ENCODE results near the gene RHOBTB3.

Gene RHOBTB3

GRCh38 chr5:95730730-95731570, at the start of gene RHOBTB3:
Gene RHOBTB3, plus strand, starts transcription at chr5:95731336. Its CDS starts 347 bp downstream, at chr5:95731683.
- peak; percentile 86 for DNase-seq (ENCODE audit: extremely low read depth, low read depth)
- no peak; the same call in 1 of the 2 replicates for TF ChIP-seq CTCF (IDR thresholded peaks at IDR 0.05; ENCODE audit: low read depth, low read length)

- no peak for DNase-seq (ENCODE audit: extremely low read depth, low read depth)
These were observed 48.2 kb upstream of the RHOBTB3 start, which contains the start of gene SPATA9 for GRCh38 chr5:95682891-95683290. Gene SPATA9, minus strand, starts transcription at chr5:95682991. Its CDS starts 137 bp downstream, at chr5:95682854.

GRCh38 chr5:95684361-95684760, 46.8 kb upstream of the RHOBTB3 start:
- TF ChIP-seq CTCF (IDR thresholded peaks at IDR 0.05; ENCODE audit: low read depth, low read length), result no peak

More at GRCh38 chr5:95682891-95683290, 48.2 kb upstream of the RHOBTB3 start, which contains the start of gene SPATA9:
- no peak for TF ChIP-seq CTCF (IDR thresholded peaks at IDR 0.05; ENCODE audit: low read depth, low read length)

GRCh38 chr5:95686651-95687050, 44.5 kb upstream of the RHOBTB3 start:
- no peak for TF ChIP-seq CTCF (IDR thresholded peaks at IDR 0.05; ENCODE audit: low read depth, low read length)
- no peak for DNase-seq (ENCODE audit: extremely low read depth, low read depth)

More at GRCh38 chr5:95684361-95684760, 46.8 kb upstream of the RHOBTB3 start:
- no peak for DNase-seq (ENCODE audit: extremely low read depth, low read depth)

GRCh38 chr5:95689680-95690079, 41.5 kb upstream of the RHOBTB3 start:
- TF ChIP-seq CTCF (IDR thresholded peaks at IDR 0.05; ENCODE audit: low read depth, low read length), result no peak
- no peak for DNase-seq (ENCODE audit: extremely low read depth, low read depth)

- no peak for DNase-seq (ENCODE audit: extremely low read depth, low read depth)
- no peak for TF ChIP-seq CTCF (IDR thresholded peaks at IDR 0.05; ENCODE audit: low read depth, low read length)
These were observed 40.8 kb upstream of the RHOBTB3 start for GRCh38 chr5:95690333-95690732.
